HepG2 (cell line): Measurements from ENCODE around the gene SIAH3. TPM values are rescaled to one million over a fixed set of nuclear protein-coding genes. Genes with fewer than 3 reads are reported as not detected.

Experiments used
- ATAC-seq: fragments of 200-7000 bp; cut with Tn5 transposase; 3 replicates; pipeline ENCODE4 v1.9.1; 2020; ENCODE audit warnings: mild to moderate bottlenecking, moderate library complexity
- BruUV-seq: library from RNA; stranded (reverse); fragments of 400-500 nt; replicated peaks from 2 replicates; lab custom pipeline; 2021; lab: Mats Ljungman, UMichigan
- CTCF ChIA-PET: fragments of 300-600 bp; formaldehyde crosslinking; extraction: SDS; loops from one replicate; lab custom pipeline; 2021; ENCODE audit warnings: low total read pairs, inconsistent platforms, low intra/inter-chr PET ratio; lab: Yijun Ruan, JAX
- POLR2A ChIA-PET: fragments of 350-600 bp; sonication (Branson Sonifier 250); formaldehyde crosslinking; loops from one replicate; lab custom pipeline; 2020; ENCODE audit warnings: antibody characterized with exemption, inconsistent platforms; lab: Yijun Ruan, JAX
- DNase-seq: peaks from one replicate; pipeline ENCODE4 v3.0.0-alpha.2; 2015; ENCODE audit warnings: low spot score
- FAIRE-seq: peaks from 3 replicates; lab custom pipeline; 2011; peaks lifted over from hg19 to GRCh38; lab: Jason Lieb, UNC
- H2AFZ ChIP-seq: one replicate; pipeline ENCODE4 v1.6.1; 2011; ENCODE audit warnings: low read length, inconsistent platforms
- H3K27ac ChIP-seq: fragments of 300-600 bp; 3 replicates; pipeline ENCODE4 v1.8.0; 2011; ENCODE audit warnings: mixed run types, mild to moderate bottlenecking, mixed read lengths, low read length, inconsistent platforms; ENCODE audit not compliant: insufficient read depth; ENCODE audit errors: extremely low read length
- H3K27me3 ChIP-seq, 2 experiments: fragments of 200-600 bp in 1 of 2; 2 replicates in 1 of 2; 3 replicates in 1 of 2; pipeline versions ENCODE4 v1.6.0 to v1.8.0; 2011; ENCODE audit warnings: low read length in 2 of 2, mild to moderate bottlenecking in 2 of 2, moderate library complexity in 2 of 2, inconsistent platforms in 1 of 2; ENCODE audit not compliant: insufficient read depth in 2 of 2, control insufficient read depth in 1 of 2
- H3K36me3 ChIP-seq, 2 experiments: fragments of 200-600 bp in 1 of 2; replicated peaks in 1 of 2; 2 replicates in 1 of 2; 3 replicates in 1 of 2; pipeline versions ENCODE4 v1.5.1 to v1.8.0; 2011; ENCODE audit warnings: low read length in 2 of 2, inconsistent platforms in 1 of 2; ENCODE audit not compliant: insufficient read depth in 2 of 2, control insufficient read depth in 1 of 2
- H3K4me1 ChIP-seq: 2 replicates; pipeline ENCODE4 v1.5.1; 2012; ENCODE audit warnings: low read length, inconsistent platforms; ENCODE audit not compliant: insufficient read depth
- H3K4me2 ChIP-seq: 2 replicates; pipeline ENCODE4 v1.6.0; 2011; ENCODE audit warnings: low read depth, low read length, inconsistent platforms
- H3K4me3 ChIP-seq, 3 experiments: fragments of 200-600 bp in 1 of 3; sonication (generic), shearing (Covaris generic) in 1 of 3; replicated peaks in 1 of 3; 2 replicates each; pipeline ENCODE4 v1.5.1; 2011 to 2016; ENCODE audit warnings: low read length in 3 of 3, inconsistent platforms in 2 of 3, low read depth in 2 of 3, mild to moderate bottlenecking in 2 of 3, control low read depth in 1 of 3, mixed read lengths in 1 of 3; ENCODE audit not compliant: insufficient read depth in 1 of 3
- H3K79me2 ChIP-seq: one replicate; pipeline ENCODE4 v1.6.1; 2011; ENCODE audit warnings: low read length, inconsistent platforms; ENCODE audit not compliant: insufficient read depth
- H3K9ac ChIP-seq: 2 replicates; pipeline ENCODE4 v1.6.0; 2011; ENCODE audit warnings: mild to moderate bottlenecking, low read depth, low read length, inconsistent platforms; ENCODE audit not compliant: insufficient read depth
- H3K9me3 ChIP-seq: 2 replicates; pipeline ENCODE4 v1.5.1; 2012; ENCODE audit warnings: mild to moderate bottlenecking, low read length
- H4K20me1 ChIP-seq: 2 replicates; pipeline ENCODE4 v1.6.0; 2011; ENCODE audit warnings: inconsistent platforms, mild to moderate bottlenecking, low read length, moderate library complexity; ENCODE audit not compliant: insufficient read depth
- AHR ChIP-seq: IDR thresholded peaks from 2 replicates; pipeline ENCODE4 v1.6.1; 2018; ENCODE audit warnings: missing genetic modification reagents, missing compliant biosample characterization
- FOXA1 ChIP-seq, 2 experiments: fragments of 450-650 bp in 1 of 2; sonication (generic) in 1 of 2; formaldehyde crosslinking in 1 of 2; IDR thresholded peaks; 2 replicates each; pipeline versions ENCODE4 v1.4.0 to v1.6.1; 2016 to 2020; ENCODE audit warnings: missing genetic modification reagents in 1 of 2
- KDM3A ChIP-seq: IDR thresholded peaks from 2 replicates; pipeline ENCODE4 v1.6.1; 2018; ENCODE audit warnings: low read depth, missing compliant biosample characterization
- KMT2A ChIP-seq: sonication (generic); formaldehyde crosslinking; IDR thresholded peaks from 2 replicates; pipeline ENCODE4 v1.4.0; 2020; ENCODE audit warnings: missing genetic modification reagents
- MIXL1 ChIP-seq: IDR thresholded peaks from 2 replicates; pipeline ENCODE4 v1.6.1; 2016
- RAD51 ChIP-seq: fragments of 450-650 bp; IDR thresholded peaks from 2 replicates; pipeline ENCODE4 v1.6.1; 2016; ENCODE audit warnings: borderline replicate concordance
- SMAD3 ChIP-seq: sonication (generic); formaldehyde crosslinking; IDR thresholded peaks from 2 replicates; pipeline ENCODE4 v1.4.0; 2020; ENCODE audit warnings: missing genetic modification reagents
- SNAPC4 ChIP-seq: sonication (generic); formaldehyde crosslinking; IDR thresholded peaks from 2 replicates; pipeline ENCODE4 v1.4.0; 2020; ENCODE audit warnings: mild to moderate bottlenecking, missing genetic modification reagents
- SYNCRIP ChIP-seq: fragments of 200-400 bp; formaldehyde crosslinking; IDR thresholded peaks from 2 replicates; pipeline ENCODE4 v1.6.1; 2018; ENCODE audit warnings: mild to moderate bottlenecking, low read depth, low read length; ENCODE audit not compliant: insufficient read depth
- WIZ ChIP-seq: sonication (generic); formaldehyde crosslinking; IDR thresholded peaks from 2 replicates; pipeline ENCODE4 v1.5.1; 2020; ENCODE audit warnings: mild to moderate bottlenecking, missing genetic modification reagents
- ZNF501 ChIP-seq: sonication (generic); formaldehyde crosslinking; IDR thresholded peaks from 2 replicates; pipeline ENCODE4 v1.5.1; 2020; ENCODE audit warnings: mild to moderate bottlenecking, moderate library complexity, missing genetic modification reagents
- ZNF549 ChIP-seq: sonication (generic); formaldehyde crosslinking; IDR thresholded peaks from 2 replicates; pipeline ENCODE4 v1.5.0; 2020; ENCODE audit warnings: missing genetic modification reagents
- ZNF788 ChIP-seq: sonication (generic); formaldehyde crosslinking; IDR thresholded peaks from 2 replicates; pipeline ENCODE4 v1.5.0; 2020; ENCODE audit warnings: mild to moderate bottlenecking, missing genetic modification reagents, borderline replicate concordance
- ZNF891 ChIP-seq: sonication (generic); formaldehyde crosslinking; IDR thresholded peaks from 2 replicates; pipeline ENCODE4 v1.5.0; 2020; ENCODE audit warnings: mild to moderate bottlenecking, missing genetic modification reagents
- in situ Hi-C: cut with HindIII; loops from 2 replicates; pipeline ENCODE4 v1.10.0; 2017; ENCODE audit warnings: low pct_unique_long_range_greater_than_20kb; ENCODE audit not compliant: extremely low pct_ligation_motif_present
- intact Hi-C: fragments of 100-400 bp; cut with micrococcal nuclease; formaldehyde crosslinking; loops from one replicate; pipeline ENCODE4 v1.10.0; 2022; ENCODE audit not compliant: unreplicated experiment
- polyA plus RNA-seq, 8 experiments: library from polyadenylated mRNA; depleted of rRNA in 3 of 8; stranded (reverse) in 7 of 8; unstranded in 1 of 8; fragments of >200 nt; fragmentation: Illumina TruSeq in 4 of 8; extraction: Trizol in 4 of 8; gene quantifications; 2 replicates each; pipeline versions ENCODE4 v1.2.1 to v1.2.3, GENCODE V29; 2011 to 2016; ENCODE audit warnings: low read depth in 4 of 8, missing spikeins in 1 of 8, mixed read lengths in 1 of 8; ENCODE audit not compliant: insufficient read depth in 1 of 8
- total RNA-seq, 5 experiments: library from RNA; depleted of rRNA; stranded (reverse); fragments of >200 nt; fragmentation: Illumina TruSeq; extraction: Trizol; gene quantifications; 2 replicates each; pipeline ENCODE4 v1.2.3, GENCODE V29; 2016; ENCODE audit warnings: low read depth in 1 of 5

Gene SIAH3
- total and polyA plus RNA-seq, 2 of the 13 experiments (the other 11 are each of a cell fraction or from before 2014, with no cell fraction given): not detected

DNA sequence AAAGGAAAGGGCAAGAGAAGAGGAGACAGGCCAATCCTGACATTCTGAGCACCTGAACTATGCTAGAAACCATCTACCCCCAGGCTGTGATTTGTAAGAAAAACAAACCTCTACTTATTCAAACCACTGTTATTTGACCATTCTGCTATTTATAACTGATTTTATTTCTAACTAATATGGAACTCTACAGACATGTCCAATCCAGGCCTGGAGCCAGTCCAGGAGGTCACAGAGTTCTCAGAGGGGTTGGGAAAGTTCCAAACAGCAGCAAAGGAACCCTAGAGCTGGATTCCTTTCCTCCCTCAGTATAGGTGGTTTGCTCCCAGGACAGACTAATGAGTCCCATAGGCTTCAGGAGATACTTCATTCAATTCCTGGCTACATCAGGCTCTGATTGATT lies 24.2 kb downstream of the SIAH3 start:
- ATAC-seq: no peak
- BruUV-seq: no TSS peak
- H3K4me1 ChIP-seq: no peaks in the 10 kb centered on the region
- H3K4me3 ChIP-seq: no peak overlapping the region
- H3K9me3 ChIP-seq: no peaks in the 10 kb centered on the region
- no peak overlapping the region for H2AFZ ChIP-seq
- POLR2A ChIA-PET: no interaction called here
- H3K4me2 ChIP-seq: no peak overlapping the region
- no peak overlapping the region for H3K9ac ChIP-seq
- no peak for FAIRE-seq
- H4K20me1 ChIP-seq: no peaks in the 10 kb centered on the region
- in situ Hi-C loops: no loop called here
- no peak overlapping the region for H3K27ac ChIP-seq
- TF ChIP-seq FOXA1 (IDR thresholded peaks at IDR 0.05) (no peak), FOXA1 (CRISPR knock-in tag; IDR thresholded peaks at IDR 0.05) (no peak), SNAPC4 (no peak), WIZ (CRISPR knock-in tag) (no peak), ZNF891 (CRISPR knock-in tag) (no peak), RAD51 (no peak), MIXL1 (CRISPR knock-in tag) (no peak), ZNF549 (CRISPR knock-in tag) (no peak), ZNF788 (CRISPR knock-in tag) (no peak), AHR (CRISPR knock-in tag) (no peak), SYNCRIP (no peak), ZNF501 (no peak), KDM3A (CRISPR knock-in tag) (no peak), SMAD3 (CRISPR knock-in tag) (no peak), KMT2A (no peak)
- no peaks in the 10 kb centered on the region for H3K27me3 ChIP-seq
- intact Hi-C loops: no loop called here
- H3K36me3 ChIP-seq: no peaks in the 10 kb centered on the region
- no peak for DNase-seq
- H3K79me2 ChIP-seq: no peaks in the 10 kb centered on the region
- CTCF ChIA-PET: no interaction called here
